GM18498 (cell line): ENCODE results near the gene RBM26.

Source experiments
- ATAC-seq: cut with Tn5 transposase; IDR thresholded peaks from one replicate; pipeline ENCODE4 v1.9.1; 2021; ENCODE audit warnings: mild to moderate bottlenecking, moderate library complexity; ENCODE audit not compliant: unreplicated experiment

The RBM26 gene

GRCh38 chr13:79340490-79340889 is 65.6 kb downstream of the RBM26 start:
- ATAC-seq: no peak

GRCh38 chr13:79338343-79338742 is 67.7 kb downstream of the RBM26 start:
- ATAC-seq: no peak

GRCh38 chr13:79336966-79337365 is 69.1 kb downstream of the RBM26 start:
- ATAC-seq: no peak

- ATAC-seq: no peak
Measured at GRCh38 chr13:79328510-79328909, 77.5 kb downstream of the RBM26 start.

- ATAC-seq: no peak
Measured at GRCh38 chr13:79320433-79320832, 85.6 kb downstream of the RBM26 start.

GRCh38 chr13:79318664-79319063 is 87.4 kb downstream of the RBM26 start:
- no peak for ATAC-seq

GRCh38 chr13:79317856-79318255 is 88.2 kb downstream of the RBM26 start:
- ATAC-seq: no peak

- ATAC-seq: no peak
Measured at GRCh38 chr13:79314652-79315051, 91.4 kb downstream of the RBM26 start.

- ATAC-seq: no peak
Measured at GRCh38 chr13:79312340-79312855, 93.7 kb downstream of the RBM26 start.

GRCh38 chr13:79311386-79311785 is 94.7 kb downstream of the RBM26 start:
- ATAC-seq: no peak

GRCh38 chr13:79309690-79310089 is 96.4 kb downstream of the RBM26 start:
- no peak for ATAC-seq

- ATAC-seq: peak; percentile 59
Measured at GRCh38 chr13:79307866-79308298, 98.2 kb downstream of the RBM26 start.

GRCh38 chr13:79307433-79307861 is 98.6 kb downstream of the RBM26 start:
- peak; percentile 30 for ATAC-seq

- no peak for ATAC-seq
Measured at GRCh38 chr13:79306650-79307049, 99.4 kb downstream of the RBM26 start.

GRCh38 chr13:79297128-79297527 is 108.9 kb downstream of the RBM26 start:
- ATAC-seq: no peak

- ATAC-seq: no peak
Measured at GRCh38 chr13:79295906-79296706, 109.9 kb downstream of the RBM26 start.

- ATAC-seq: no peak
Measured at GRCh38 chr13:79290595-79291244, 115.3 kb downstream of the RBM26 start.

GRCh38 chr13:79289571-79289970 is 116.5 kb downstream of the RBM26 start:
- ATAC-seq: no peak

GRCh38 chr13:79287939-79288795 is 117.9 kb downstream of the RBM26 start:
- no peak for ATAC-seq

GRCh38 chr13:79285159-79285558 is 120.9 kb downstream of the RBM26 start:
- no peak for ATAC-seq

- ATAC-seq: no peak
Measured at GRCh38 chr13:79283742-79284141, 122.3 kb downstream of the RBM26 start.
